Hepatic stellate cell (primary cell): ENCODE results near the gene PAX7.
"Not testable (repeated sequence)": the region's sequence is repeated elsewhere in the genome, so short reads cannot be mapped to it uniquely, and the experiment has no call there.

Experiments used
- DNase-seq: peaks from one replicate; pipeline ENCODE4 v3.0.0; 2011; ENCODE audit warnings: low spot score

PAX7 gene

DNA sequence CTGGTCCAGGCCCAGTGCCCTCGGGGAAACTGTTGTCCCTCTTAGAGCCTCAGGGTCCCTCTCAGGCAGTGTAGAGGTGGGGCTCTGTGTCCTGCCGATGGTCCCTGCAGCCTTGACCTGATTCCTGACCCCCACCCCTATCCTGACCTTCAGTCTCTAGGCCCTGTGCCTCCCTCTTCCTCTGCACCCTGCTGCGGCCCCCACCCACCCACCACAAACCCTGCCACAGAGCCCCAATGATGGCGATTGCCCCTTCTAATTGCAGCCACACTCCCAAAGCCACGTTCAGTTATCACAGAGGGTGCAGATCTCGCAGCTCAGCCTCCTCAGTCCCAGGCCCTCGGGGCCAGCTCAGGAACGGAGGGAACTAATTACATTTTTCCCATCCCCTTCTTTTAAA is 99.7 kb downstream of the PAX7 start:
- no peak for DNase-seq

- no peak for DNase-seq
Measured at GRCh38 chr1:18731148-18731547, 100.5 kb downstream of the PAX7 start.

DNA sequence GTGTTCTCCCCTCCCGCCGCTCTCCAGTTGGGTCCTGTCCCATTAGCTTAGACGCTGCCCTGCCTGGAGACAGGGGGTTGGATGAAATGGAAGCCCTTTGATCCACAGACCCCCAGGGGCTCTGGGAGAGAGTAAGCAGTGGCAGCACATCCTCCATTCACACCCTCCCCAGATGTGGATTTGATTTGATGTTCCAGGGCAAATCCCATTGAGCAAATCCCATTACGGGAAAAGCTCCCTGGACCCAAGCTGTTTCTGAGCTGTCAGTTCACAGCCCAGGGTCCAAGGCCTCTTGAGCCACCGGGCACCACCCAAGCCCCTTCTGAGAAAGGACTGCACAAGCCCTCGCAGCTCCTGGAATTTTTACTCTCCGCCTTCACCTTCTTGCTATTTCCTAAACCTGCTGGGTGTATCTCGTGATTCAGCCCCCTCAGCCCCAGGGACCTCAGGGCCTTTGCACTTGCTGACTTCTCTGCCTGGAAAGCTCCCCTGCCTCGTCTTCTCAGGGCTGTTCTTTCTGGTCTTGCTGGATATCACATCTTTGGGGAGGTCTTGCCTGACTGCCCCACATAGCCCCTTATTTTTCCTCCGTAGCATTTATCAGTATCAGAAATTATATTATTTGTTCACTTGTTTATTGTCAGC is 101.1 kb downstream of the PAX7 start:
- no peak for DNase-seq

DNA sequence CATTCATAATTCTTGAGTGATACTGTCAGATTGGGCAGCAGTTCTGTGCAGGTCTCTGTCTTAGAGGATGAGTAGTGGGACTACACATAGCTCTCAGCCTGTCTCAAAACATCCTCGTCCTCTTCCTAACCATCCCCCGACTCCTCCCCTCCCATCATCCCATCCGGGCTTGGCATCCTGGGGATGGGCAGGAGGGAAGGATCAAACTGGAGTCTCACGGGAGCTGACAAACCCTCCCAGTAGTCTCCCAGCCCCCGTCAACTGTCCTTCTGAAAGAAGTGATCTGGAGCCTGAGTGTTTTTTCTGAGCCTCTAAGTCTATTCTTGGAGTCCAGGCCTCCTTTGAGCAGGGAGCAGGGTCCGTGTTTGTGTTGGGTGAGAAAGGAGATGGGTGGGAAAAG is 102.0 kb downstream of the PAX7 start:
- no peak for DNase-seq

GRCh38 chr1:18734001-18734400 is 103.4 kb downstream of the PAX7 start:
- DNase-seq: no peak

DNA sequence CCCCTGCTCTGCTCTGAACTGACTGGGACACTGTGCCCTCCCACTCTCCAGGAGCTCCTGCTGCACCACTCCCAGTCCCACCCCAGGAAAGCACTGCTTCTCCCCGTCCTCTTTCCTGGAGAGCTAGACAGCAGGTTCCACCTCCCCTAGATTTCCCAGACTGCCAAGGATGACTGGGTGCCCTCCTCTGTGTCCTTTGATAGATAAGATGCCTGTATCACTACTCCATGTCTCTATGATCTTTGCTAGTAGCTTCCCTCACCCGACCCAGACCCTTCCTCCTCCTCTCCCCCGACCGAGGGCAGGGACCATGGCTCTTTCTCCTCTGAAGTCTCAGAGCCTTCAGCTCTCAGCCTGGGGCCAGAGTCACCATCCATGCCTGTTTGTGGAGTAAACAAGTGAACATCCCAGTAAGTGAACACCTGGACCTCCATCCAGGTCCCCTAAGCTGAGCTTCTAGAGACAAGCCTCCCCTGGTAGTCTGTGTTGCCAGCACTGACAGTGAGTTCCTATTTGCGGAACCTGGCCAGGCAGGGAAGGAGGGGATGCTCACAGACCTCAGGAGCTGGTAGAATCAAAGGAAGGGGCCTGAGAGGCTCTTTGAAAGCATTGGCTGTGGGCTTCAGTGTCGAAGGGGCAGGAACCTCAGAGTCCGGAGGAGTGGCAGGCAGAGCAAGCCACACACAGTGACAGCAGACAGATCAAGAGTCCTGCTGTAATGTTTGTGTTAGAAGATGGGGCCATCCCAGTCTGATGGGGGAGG is 104.0 kb downstream of the PAX7 start:
- DNase-seq: no peak

GRCh38 chr1:18735224-18735997 is 104.8 kb downstream of the PAX7 start:
- DNase-seq: no peak

DNA sequence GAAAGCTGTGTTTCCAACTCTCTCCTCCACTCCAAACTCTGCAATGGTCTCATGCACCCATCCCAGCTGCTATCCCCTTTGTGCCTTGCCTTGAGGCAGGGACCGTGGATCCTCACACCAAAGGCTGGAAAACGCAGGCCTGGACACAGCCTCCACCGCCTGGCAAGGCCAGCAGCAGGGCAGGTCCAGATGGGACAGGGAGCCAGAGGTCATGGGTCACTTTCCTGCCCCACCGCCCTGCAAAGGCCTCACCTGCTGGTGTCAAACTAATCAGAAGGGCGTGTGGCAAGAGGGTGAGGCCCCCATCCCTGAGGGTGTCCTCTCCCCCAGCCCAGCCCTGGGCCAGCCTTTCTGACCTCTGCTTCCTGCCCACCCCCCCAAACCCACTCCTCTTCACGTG is 106.3 kb downstream of the PAX7 start:
- no peak for DNase-seq

- no peak for DNase-seq
Measured at GRCh38 chr1:18738126-18738525, 107.5 kb downstream of the PAX7 start.

GRCh38 chr1:18738617-18739016 is 108.0 kb downstream of the PAX7 start:
- no peak for DNase-seq

DNA sequence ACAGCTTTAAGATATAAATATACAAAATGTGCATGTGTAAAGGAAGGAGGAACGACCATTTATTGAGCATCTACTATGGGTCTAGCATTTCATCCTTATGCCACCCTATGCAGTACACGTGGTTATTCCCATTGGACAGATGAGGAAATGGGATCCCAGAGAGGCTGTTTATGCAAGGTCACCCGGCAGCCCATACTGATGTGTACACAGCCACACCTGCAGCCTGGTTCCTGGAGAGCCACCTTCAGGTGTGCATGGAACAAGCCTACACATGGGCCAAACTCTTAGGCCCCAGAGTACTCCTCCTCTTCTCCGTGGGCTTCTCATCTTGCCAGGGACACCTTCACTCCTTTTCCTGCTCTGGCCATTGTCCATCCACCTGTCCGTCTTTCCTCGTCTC is 108.8 kb downstream of the PAX7 start:
- DNase-seq: no peak

DNA sequence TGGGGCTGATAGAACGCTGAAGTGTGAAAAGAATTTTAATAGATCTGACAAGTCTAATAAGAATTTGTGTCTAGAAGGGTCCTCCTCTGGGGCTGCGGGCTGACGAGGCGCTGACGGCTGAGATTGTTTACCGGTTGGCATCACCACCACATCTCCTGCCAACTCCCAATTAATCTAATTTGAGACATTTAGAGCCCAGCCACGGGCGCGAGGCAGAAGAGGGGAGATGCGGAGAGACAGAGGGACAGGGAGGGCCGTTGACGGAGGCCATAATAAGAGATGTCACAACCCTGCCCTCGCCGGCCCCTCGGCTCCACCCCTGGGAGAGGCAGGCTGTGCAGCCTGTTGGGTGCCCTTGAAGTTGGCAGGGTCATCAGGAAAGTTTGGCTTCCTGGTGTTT is 109.3 kb downstream of the PAX7 start:
- DNase-seq: no peak

DNA sequence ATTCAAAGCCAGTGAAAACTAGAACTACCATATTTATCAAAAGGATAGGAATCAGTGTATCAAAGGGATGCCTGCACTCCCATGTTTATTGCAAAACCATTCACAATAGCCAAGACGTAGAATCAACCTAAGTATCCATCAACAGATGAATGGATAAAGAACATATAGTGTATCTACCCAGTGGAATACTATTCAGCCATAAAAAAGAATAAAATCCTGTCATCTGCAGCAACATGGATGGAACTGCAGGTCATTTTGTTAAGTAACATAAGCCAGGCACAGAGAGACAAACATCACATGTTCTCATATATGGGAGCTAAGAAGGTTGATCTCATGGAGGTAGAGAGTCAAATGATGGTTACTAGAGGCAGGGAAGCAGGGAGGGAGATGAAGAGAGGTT is 110.0 kb downstream of the PAX7 start:
- no peak for DNase-seq

- no peak for DNase-seq
Measured at GRCh38 chr1:18743233-18743632, 112.6 kb downstream of the PAX7 start.

DNA sequence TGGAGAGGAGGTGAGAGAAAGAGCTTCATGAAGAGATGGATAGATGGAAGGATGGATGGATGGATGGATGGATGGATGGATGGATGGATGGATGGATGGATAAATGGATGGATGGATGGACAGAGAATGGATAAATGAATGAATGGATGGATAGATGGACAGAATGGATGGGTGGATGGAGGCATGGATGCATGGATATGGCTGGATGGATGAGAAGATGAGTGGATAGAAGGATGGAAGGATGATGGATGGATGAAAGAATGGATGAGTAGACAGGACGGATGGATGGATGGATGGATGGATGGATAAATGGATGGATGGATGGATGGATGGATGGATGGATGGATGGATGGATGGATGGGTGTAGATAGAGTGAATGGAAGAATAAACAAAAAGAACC is 113.7 kb downstream of the PAX7 start:
- not testable (repeated sequence) for DNase-seq

DNA sequence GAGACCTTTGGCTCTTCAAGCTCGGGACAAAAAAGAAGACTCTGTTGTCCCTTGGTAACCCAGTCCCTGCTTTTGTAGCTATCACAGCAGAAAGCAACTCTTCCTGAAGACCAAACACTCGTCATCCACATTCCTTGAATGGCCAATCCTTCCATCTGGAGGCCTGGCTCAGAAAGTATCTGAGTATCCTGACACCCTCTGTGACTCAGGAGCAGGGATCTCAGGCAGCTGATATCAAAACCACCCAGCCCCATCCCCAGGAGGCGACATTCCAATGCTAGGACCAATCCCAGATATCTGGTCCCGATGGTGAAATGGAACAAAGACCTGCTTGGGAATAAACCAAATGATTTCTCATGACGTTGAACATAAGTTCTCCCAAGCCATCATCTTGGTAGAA is 116.3 kb downstream of the PAX7 start:
- DNase-seq: no peak

GRCh38 chr1:18747671-18748070 is 117.0 kb downstream of the PAX7 start:
- DNase-seq: no peak

GRCh38 chr1:18748435-18748834 is 117.8 kb downstream of the PAX7 start:
- no peak for DNase-seq

- no peak for DNase-seq
Measured at GRCh38 chr1:18749569-18749968, 118.9 kb downstream of the PAX7 start.

DNA sequence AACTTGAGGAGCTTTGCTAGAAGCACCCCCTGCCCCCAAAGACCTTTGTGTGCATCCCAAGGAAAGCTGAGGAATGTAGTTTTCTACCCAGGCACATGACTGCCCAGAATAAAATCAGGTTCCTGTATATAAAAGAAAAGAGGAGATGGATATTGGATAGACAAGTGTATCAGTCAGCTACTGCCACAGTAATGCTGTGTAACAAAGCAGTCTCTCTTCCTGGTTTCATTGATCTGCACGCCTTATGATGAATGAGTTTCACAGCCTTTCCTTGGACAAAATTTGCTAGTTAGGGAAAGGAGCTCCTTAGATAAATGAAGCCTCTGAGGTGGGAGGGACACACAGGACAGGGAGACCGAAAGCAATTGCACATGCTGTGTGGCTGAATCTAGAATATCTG is 120.0 kb downstream of the PAX7 start:
- no peak for DNase-seq

DNA sequence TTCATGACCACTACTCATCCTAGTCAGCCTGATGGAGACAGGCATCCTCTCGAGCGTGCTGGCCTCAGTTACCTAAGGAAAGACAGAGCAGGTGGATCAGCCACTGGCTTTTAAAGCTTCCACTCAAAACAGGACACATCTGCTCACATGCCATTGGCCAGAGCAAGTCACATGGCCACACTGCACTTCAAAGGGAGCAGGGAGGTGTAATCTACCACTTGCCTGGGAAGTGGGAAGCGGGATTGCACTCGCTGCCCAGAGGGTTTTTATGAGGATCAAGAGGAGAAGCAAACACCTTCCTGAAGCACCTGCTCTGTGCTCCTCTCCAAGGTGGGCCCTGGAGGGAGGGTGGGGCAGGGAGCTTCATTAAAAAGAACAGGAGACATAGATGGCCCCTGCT is 120.8 kb downstream of the PAX7 start:
- no peak for DNase-seq

- no peak for DNase-seq
Measured at GRCh38 chr1:18752409-18752808, 121.8 kb downstream of the PAX7 start.

- DNase-seq: no peak
Measured at GRCh38 chr1:18760156-18760555, 129.5 kb downstream of the PAX7 start.
